Measurements from ENCODE around the gene ZNF662. TPM values are rescaled to one million over a fixed set of nuclear protein-coding genes. Genes with fewer than 3 reads are reported as not detected.
"Not testable (repeated sequence)": the region's sequence is repeated elsewhere in the genome, so short reads cannot be mapped to it uniquely, and the experiment has no call there.

ZNF662 gene
- 20.4 TPM for total RNA-seq

DNA sequence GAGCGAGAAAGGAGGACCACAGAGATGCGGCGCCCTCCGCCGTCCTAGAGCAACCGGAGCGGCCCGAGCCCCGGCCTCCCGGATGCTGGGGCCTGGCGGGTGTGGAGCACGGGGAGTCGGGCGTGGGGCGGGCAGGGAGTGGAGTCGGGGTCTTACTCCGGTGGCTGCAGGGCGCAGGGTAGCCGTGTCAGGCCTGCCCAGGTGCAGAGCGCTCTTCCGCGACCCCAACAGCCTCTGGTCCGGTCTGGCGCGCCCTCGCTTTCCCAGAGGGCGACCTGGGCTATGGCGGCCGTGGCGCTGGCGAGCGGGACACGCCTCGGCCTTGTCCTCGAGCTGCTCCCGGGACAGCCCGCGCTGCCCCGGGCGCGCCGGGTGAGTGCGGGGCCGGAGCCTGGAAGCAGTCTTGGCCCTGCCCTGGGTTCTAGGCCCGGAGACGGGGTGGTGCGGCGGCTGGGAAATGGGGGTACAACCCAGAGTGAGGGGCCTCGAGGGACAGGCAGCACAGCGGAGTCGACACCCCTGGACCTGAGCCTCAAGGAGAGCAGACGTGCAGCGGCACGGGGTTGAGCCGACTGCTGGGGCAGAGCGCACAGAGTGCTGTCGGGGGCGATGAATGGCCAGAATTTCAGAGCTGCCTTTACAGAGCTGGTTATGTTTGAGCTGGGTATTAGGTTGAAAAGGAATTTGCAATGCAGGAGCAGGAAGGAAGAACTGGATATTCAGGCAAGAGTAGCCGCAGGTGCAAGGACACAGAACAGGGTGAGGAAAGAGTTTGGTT, at the start of gene ZNF662:
Gene ZNF662 (plus strand): TSS at position 73 of the 778 bp plus-strand sequence. CDS start 1,973 bp downstream, outside the sequence.
- DNase-seq, result peak; percentile 59

DNA sequence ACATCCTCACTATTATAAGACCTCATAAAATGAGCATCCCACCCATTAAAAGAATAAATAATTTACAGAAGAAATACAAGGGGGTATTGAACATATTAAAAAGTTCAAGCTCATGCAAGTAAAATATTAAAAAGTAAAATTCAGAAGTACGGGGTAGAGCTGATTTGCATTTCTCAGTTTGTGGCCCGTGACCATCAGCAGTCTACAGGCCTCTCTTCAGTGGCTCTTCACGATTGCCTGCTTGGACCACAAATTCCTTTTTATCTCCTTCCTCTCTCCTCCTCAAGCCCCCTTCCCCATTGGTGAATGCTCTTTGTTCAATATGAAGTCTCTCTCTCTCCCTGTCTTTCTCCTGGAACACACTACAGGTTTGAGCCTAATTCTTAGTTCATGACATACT, 49.4 kb upstream of the ZNF662 start:
- no peak for DNase-seq

DNA sequence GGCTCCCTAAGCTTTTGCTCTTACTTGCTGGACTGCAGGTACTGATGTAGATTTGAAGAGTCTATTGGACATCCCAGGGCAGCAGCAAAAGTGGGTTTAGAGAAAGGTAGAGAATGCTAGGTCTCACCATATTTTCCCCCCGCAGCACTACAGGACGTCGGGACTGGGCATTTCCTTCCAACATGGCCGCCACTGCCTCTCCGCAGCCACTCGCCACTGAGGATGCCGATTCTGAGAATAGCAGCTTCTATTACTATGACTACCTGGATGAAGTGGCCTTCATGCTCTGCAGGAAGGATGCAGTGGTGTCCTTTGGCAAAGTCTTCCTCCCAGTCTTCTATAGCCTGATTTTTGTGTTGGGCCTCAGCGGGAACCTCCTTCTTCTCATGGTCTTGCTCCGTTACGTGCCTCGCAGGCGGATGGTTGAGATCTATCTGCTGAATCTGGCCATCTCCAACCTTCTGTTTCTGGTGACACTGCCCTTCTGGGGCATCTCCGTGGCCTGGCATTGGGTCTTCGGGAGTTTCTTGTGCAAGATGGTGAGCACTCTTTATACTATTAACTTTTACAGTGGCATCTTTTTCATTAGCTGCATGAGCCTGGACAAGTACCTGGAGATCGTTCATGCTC, 41.5 kb upstream of the ZNF662 start:
- DNase-seq, result no peak

DNA sequence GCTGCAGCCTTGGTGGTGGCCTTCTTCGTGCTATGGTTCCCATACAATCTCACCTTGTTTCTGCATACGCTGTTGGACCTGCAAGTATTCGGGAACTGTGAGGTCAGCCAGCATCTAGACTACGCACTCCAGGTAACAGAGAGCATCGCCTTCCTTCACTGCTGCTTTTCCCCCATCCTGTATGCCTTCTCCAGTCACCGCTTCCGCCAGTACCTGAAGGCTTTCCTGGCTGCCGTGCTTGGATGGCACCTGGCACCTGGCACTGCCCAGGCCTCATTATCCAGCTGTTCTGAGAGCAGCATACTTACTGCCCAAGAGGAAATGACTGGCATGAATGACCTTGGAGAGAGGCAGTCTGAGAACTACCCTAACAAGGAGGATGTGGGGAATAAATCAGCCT, 40.7 kb upstream of the ZNF662 start:
- DNase-seq, result no peak

DNA sequence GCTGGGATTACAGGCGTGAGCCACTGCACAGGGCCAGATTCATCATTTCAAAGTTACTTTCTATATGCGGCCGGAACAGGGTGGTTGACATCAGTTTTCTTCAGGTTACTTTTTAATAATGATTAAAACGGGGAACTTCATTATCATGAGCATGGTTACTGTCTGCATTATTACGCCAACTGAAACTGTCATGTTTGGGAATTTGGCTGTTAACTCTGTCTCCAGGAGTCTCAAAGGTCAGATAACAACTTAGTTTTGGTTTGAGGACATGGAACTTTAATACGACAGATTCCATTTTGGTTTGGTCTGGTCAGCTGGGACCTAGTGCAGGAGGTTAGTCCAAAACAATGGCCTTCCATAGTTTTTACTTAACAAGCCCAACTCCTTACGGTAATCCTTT, 38.8 kb upstream of the ZNF662 start:
- DNase-seq, result no peak

DNA sequence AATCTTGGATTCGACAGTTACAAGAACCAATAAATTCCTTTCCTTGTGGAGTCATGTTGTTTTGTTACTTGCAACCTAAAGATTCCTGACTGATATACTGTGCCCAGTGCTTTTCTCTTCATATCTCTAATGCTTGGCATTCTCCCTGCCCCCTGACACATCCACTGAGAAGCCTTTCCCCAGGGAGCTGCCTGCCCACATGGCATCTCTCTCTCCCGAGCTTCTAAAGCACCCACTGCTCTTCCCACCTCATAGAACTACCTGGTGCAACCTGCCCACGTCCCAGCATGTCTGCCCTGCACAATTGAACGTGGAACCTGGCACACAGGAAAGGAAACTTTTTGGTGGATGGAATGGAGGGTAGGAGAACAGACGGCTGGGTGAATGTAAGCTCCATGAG, 37.1 kb upstream of the ZNF662 start:
- DNase-seq, result no peak

DNA sequence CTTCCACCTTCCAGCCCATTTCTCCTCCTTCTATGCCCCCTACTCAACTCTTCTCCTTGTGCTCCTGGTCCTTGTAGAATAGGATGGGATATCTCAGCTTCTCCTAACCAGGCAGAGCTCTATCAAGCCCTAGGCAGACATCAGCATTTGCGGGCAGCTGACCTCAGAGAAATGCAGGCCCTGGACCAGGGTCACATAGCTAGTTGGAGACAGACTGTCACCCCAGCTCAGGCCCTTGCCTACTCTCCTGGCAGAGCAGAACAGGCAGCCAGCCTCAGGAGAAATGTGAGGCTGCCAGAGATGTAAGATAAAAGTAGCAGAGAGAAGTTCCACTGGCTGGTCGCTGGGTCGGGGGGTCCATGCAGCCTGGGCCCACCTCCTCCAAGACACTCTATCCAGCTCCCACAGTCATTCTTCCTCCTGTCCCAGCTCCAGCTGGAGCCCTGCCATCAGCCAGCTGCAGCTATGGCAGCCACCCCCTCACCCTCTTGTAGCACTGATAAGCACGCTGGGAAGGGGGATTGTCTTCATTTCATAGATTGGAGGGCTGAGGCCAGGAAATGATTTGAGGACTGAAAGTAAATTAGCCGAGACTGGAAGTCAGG, 34.2 kb upstream of the ZNF662 start:
- no peak for DNase-seq

DNA sequence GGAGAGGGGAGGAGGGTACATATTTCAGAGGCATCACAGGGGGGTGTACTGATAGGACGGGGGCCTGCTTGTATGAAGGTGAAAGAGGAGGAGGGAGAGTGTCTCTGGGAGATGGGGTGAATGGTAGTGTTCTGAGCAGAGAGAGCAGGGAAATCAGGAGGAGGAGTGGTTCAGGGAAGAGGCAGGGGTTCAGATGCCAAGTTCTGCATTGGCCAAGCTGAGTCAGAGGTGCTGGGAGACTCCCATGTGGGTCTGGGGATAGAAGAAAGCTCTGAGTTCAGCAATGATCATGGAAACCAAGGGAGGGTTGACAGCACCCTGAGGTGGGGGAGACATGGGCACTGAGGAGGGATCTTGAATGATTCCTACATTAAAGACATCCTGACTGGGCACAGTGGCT, 33.2 kb upstream of the ZNF662 start:
- DNase-seq, result no peak

DNA sequence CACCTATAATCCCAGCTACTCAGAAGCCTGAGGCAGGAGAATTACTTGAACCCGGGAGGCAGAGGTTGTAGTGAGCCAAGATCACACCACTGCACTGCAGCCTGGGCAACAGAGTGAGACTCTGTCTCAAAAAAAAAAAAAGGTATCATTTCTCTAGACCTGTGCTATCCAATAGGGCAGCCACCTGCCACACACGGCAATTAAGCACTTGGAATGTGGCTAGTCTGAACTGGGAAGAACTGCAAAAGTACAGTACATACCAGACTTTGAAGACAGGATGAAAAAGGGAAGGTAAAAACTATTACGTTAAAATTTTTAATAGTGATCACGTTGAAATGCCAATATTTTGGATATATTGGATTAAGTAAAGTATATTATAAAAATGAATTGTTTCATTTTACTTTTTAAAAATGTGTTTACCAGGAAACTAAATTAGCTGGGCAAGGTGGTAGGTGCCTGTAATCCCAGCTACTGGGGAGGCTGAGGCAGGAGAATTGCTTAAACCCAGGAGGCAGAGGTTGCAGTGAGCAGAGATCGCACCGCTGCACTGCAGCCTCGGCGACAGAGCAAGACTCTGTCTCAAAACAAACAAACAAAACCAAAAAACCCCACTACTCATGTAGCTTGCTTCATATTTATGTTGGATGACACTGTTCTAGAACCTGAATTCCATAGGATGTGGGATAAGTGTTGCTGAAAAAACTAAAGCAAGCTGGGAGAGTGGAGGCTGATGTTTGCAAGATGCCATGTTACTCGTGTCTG, 32.5 kb upstream of the ZNF662 start:
- DNase-seq, result no peak

DNA sequence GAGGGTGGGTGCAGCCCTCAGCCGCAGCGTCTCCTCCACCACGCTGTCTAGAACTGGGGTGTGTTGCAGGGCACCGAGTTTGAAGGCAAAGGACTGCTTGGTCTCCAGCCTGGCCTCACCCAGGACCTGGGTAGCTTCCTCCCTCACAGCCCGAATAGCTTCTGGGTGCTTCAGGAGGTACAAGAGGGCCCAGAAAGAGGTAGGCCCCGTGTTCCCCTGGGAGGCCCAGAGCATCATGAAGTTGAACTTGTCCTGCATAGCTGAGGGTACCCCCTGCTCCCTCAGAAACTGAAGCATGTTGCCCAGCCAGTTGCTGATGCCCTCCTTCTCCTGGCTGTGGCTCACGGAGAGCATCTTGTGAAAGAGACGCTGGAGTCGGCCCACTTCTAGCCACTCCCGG, 31.2 kb upstream of the ZNF662 start:
- DNase-seq, result no peak

DNA sequence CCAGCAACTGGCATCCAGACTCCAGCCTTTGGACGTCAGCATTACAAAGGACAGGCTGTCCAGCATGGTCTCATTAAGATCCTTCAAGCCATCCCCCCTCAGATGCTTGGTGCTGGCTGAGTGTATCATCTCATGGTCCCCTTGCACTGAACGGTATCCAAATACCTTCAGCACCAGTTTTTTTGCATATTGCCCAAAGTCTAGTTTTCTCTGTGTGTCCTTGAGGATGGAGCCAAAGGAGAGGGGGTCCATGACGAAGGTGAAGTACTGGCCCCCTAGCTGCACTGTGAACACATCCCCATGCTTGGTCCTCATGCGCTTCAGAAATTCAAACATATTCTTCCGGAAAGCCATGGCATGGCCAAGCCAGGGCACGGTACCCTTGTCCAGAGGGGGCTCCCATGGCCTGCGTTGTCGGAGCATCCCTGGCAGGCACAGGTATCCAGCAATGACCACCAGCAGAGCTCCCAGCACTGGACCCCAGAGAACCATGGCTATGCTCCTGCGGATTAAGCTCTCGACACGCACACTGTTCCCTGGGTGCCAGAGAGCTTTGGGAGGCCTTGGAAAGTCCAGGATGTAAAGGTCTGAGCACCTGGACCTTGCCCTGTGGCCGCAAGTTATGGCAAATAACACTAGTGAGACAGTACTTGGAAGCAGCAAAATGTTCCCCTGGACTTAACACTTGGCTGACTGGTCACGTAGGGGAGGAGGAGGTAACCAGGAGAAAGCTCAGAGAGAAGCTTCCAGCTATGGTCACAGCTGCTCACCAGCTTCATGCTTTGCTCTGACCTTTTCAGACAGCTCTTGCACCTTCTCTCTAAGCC, 30.4 kb upstream of the ZNF662 start, which contains the start of gene CYP8B1:
Gene CYP8B1 (minus strand): TSS at position 555 of the 827 bp plus-strand sequence. CDS start 63 bp downstream, at position 492.
- DNase-seq, result no peak

DNA sequence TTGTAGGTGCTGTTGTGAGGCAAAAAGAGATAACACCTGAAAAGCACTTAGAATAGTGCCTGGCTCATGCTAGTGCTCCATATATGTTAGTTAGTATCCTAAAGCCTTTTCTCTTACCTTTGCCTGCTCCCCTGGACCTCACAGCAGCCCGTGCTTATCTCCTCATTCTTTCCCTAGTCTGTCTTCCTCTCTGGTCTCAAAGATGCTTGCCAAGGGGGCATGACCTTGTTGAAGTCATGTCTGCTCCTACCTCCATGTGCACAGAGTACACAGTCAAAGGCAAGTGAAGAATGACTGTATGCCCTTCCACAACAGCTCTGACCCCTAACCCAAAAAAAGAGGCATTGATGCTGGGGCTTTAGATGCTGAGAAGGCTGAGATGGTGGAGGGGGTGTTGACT, 29.5 kb upstream of the ZNF662 start:
- DNase-seq, result no peak

DNA sequence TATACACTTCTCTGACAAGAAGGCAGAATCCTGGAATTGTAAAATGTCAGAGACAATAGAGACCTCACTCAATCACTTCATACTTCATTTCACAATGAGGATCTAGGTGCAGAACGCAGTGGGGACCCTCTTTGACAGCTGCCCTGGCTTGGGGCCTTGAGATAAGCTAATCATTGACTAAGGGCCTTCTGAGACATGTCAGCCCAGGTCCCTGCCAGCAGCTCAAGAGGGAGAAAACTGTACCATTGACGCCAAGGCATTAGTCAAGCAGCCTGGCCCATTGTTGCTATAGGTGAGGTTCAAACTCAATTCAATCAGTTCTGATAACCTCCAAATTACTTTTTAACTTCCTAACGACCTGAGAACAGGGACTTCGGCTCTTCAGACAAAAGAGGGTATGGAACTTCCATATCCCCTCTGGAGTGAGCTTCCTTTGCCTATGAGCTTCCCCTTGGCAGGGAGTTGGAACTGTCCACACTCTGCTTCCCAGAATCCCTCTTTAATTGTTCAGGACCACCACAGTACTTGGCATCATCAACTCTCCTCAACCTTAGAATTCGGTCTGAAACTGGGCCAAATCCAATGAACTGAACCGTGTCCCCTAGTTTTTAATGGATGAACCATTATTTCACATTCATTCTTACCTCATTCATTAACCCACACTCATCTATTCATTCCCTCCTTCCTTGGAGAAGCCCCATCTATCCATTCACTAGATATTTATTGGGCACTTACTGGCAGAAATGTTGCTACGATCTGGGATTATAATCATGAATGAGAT, 28.8 kb upstream of the ZNF662 start:
- no peak for DNase-seq

DNA sequence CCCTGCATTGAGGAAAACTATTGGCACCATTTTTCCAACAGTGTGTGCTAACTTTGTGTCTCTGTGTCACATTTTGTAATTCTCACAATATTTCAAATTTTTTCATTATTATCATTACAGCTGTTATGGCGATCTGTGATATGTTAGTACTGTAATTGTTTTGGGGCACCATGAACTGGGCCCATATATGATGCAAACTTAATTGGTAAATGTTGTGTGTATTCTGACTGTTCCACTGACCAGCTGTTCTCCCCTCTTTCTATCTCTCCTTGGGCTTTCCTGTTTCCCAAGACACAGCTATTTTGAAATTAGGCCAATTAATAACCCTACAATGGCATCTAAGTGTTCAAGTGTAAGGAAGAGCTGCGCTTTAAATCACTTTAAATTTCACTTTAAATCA, 28.1 kb upstream of the ZNF662 start:
- DNase-seq, result no peak

DNA sequence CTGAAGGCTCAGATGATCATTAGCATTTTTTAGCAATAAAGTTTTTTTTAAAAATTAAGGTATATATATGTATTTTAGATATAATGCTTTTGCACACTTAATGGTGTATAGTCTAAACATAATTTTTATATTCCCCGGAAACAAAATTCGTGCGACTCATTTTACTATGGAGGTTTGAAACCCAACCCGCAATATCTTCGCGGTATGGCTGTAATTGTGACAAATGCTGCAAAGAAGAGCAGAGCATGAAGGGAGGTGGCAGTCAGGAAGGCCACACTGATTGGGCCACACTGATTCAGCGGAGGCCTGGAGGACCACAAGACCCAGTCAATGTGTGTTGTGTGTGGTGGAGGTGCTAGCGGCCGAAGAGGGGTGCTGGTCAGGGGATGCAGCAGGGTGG, 25.8 kb upstream of the ZNF662 start:
- no peak for DNase-seq

DNA sequence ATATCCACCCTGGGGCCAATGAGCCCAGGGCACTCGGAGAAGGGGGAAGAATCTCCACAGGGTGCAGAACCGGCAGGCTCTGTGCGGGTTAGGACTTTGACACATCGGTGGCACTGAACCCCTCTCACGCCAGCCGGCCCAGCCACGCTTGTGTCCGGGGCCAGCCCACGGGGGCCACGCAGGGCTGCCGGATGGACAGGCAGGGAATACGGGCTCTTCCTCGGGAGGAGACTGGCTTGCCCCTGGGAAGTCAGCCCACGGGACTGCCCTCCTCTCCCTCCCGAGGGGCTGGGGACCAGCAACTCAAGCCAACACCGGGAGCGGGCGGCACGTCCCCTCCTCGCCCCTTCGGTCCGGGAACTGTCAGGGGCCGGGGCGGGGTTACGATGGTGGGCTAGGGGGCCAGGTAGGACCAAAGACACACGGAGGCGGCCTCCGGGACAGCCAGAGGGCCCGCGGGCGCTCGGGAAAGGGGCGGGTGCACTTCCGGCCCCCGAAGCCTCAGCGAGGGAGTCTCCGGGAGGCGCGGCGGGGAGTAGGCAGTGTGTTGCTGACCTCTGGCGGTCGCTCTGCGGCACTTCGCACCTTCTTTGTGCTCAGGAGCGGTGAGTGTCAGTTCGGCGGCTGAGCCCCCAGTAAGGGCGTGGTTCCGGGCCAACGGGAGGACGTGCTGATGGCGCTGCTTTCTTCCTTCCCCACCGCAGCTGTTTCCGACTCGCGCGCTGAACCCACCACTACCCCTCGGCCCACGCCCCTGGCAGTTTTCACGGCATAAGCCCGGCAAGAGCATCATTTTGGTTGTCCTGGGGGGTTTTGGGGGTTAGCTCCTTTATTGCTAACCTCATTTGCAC, 25.1 kb upstream of the ZNF662 start:
- DNase-seq, result peak; percentile 70

DNA sequence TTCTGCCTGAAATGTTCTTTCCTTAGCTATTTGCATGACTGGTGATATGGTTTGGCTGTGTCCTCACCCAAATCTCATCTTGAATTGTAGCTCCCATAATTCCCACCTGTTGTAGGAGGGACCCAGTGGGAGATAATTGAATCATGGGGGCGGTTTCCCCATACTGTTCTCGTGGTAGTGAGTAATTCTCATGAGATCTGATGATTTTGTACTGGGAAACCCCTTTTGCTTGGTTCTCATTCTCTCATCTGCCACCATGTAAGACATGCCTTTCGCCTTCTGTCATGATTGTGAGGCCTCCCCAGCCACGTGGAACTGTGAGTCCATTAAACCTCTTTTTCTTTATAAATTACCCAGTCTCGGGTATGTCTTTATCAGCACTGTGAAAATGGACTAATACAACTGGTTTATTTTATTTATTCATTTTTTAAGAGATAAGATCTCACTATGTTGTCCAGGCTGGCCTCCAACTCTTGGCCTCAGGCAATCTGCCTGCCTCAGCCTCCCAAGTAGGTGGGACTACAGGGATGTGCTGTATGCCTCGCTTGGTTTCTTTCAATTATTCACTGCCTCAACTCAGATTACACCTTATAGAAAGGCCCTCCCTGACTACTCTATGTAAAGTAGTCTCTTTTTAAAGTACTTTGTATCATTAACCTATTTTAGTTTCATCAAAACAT, 22.6 kb upstream of the ZNF662 start:
- DNase-seq, result not testable (repeated sequence)

DNA sequence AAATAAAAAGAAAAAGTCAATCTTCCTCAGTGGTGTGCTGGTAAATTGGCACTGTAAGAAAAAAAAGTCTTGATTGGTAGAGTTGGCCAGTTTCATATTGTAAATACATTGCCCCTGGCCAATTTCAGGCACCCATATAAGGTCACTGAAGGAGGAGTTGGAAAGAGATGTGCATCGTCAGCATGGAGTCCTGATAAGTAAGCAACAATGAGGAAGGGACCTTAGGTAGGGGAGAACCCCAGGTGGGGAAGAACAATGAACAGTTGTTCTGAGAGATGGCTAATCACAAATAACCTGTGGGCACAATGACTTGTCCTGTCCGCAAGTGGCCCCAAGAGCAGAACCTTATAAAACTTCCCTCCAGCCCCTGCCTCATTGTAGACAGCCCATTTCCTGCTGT, 21.6 kb upstream of the ZNF662 start:
- no peak for DNase-seq

DNA sequence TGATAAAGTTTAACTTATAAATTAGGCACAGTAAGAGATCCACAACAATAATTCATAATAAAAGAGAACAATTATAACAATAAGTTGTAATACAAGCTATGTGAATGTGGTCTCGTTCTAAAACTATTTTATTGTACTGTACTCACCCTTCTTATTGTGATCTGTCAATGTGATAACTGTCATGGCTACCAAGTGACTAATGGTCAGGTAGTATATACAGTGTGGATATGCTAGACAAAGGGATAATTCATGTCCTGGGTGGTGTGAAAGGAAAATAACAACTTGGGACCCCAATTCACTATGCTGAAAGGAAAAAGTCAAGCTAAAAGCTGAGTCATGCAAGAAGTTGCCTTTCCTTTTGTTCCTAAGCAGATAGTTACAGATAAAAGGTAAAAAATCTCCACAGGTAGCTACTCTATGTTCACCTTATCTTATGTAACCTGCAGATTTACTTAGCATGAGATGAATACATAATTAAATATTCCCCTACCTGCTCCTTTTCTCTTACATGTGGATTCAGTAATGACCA, 19.6 kb upstream of the ZNF662 start:
- no peak for DNase-seq

Data from occipital lobe (tissue), 2 donors.